ENCODE results near the gene SIGLEC1.

- TF ChIP-seq EZH2 (IDR thresholded peaks at IDR 0.05; ENCODE audit: insufficient read depth, low read length): no peak
- TF ChIP-seq, protein P1, sequence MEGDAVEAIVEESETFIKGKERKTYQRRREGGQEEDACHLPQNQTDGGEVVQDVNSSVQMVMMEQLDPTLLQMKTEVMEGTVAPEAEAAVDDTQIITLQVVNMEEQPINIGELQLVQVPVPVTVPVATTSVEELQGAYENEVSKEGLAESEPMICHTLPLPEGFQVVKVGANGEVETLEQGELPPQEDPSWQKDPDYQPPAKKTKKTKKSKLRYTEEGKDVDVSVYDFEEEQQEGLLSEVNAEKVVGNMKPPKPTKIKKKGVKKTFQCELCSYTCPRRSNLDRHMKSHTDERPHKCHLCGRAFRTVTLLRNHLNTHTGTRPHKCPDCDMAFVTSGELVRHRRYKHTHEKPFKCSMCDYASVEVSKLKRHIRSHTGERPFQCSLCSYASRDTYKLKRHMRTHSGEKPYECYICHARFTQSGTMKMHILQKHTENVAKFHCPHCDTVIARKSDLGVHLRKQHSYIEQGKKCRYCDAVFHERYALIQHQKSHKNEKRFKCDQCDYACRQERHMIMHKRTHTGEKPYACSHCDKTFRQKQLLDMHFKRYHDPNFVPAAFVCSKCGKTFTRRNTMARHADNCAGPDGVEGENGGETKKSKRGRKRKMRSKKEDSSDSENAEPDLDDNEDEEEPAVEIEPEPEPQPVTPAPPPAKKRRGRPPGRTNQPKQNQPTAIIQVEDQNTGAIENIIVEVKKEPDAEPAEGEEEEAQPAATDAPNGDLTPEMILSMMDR (IDR thresholded peaks at IDR 0.05; ENCODE audit: insufficient read depth, low read depth, low read length): no peak
Observed at GRCh38 chr20:3677733-3678132, 34.7 kb downstream of the SIGLEC1 start.

Data from astrocyte (in vitro differentiated cells and primary cell).